ENCODE results near the gene CCDC69. TPM values are rescaled to one million over a fixed set of nuclear protein-coding genes. Genes with fewer than 3 reads are reported as not detected.

CCDC69 gene
- total RNA-seq, result 4.4 and 6.7 TPM in 2 replicates

GRCh38 chr5:151223447-151224264 is at the start of gene CCDC69:
CCDC69 (minus strand) TSS chr5:151224092; CDS start chr5:151223970, 122 bp downstream.

GRCh38 chr5:151252762-151253604 is 29.1 kb upstream of the CCDC69 start, which contains the start of gene GM2A:
GM2A (plus strand) TSS chr5:151253185; CDS start chr5:151253217, 32 bp downstream.

DNA sequence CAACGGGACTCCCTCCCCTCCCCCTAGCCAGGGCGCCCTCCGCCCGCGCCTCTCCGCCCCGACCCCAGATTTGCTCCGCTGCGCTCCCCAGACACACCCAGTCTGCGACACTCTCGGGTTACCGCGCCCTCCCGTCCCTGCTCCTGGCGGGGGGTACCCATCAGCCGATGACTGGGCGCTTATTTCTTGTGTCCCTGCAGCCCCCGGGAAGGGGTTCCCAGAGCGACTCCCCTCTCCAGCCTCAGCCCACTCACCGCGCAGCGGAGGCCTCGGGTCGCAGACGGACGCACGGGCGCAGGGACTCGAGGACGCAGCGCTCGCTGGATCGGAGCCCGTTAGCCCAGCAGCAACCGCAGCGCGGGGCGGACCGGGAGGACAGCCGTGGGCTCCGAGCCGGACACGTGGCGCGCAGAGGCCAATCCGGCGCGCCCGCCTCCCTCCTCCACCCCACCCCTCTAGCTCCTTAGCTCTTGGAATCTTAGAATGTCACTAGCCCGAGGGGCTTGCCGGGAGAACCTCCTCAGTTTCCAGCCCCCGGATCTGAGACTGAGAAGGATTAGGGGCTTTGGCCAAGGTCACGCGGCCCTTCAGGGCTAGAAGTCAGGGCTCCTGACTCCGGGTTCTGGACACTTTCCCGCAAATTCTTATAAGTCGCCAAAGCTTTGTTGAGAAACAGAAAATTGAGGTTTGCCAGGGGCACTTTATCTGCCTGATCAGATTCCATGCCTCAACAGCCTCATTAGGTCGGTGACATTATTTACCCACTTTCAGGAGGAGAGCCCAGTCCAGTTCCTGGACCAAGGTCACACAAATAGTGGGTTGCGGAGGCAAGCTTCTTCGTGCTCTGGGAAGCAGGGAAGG is 66.2 kb downstream of the CCDC69 start, which contains the start of gene ANXA6:
Gene ANXA6, minus strand, starts transcription at position 354 of the 861 bp plus-strand sequence. CDS start 9,878 bp downstream, outside the sequence.

Other genes with a start within 250 kb of the CCDC69 start
- 9.4 and 31.2 TPM in 2 replicates for gene GPX3, start 203.5 kb downstream of the CCDC69 start, total RNA-seq
- 111 and 128 TPM in 2 replicates for gene TNIP1, start 143.1 kb downstream of the CCDC69 start, total RNA-seq
- 666 and 722 TPM in 2 replicates for gene ANXA6, start 66.3 kb downstream of the CCDC69 start, total RNA-seq
- 28.2 and 28.3 TPM in 2 replicates for gene GM2A, start 29.1 kb upstream of the CCDC69 start, total RNA-seq
- not detected in 2 replicates for gene SLC36A3, start 79.7 kb upstream of the CCDC69 start, total RNA-seq
- gene SLC36A2, start 123.5 kb upstream of the CCDC69 start, total RNA-seq, result not detected in 2 replicates
- gene SLC36A1, start 223.5 kb upstream of the CCDC69 start, total RNA-seq, result 19.1 and 23.7 TPM in 2 replicates

Measured in hair follicle dermal papilla cell (primary cell).